Smooth muscle cell of trachea (primary cell): ENCODE data around the gene PRCD. TPM values are rescaled to one million over a fixed set of nuclear protein-coding genes. Genes with fewer than 3 reads are reported as not detected.

Source experiments
- total RNA-seq: library from RNA; depleted of rRNA; stranded (reverse); fragments of >200 nt; gene quantifications from 2 replicates; pipeline ENCODE4 v1.2.1, GENCODE V29; 2014

The PRCD gene, protein sequence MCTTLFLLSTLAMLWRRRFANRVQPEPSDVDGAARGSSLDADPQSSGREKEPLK
- total RNA-seq = 10.2 and 14.7 TPM in 2 replicates

DNA sequence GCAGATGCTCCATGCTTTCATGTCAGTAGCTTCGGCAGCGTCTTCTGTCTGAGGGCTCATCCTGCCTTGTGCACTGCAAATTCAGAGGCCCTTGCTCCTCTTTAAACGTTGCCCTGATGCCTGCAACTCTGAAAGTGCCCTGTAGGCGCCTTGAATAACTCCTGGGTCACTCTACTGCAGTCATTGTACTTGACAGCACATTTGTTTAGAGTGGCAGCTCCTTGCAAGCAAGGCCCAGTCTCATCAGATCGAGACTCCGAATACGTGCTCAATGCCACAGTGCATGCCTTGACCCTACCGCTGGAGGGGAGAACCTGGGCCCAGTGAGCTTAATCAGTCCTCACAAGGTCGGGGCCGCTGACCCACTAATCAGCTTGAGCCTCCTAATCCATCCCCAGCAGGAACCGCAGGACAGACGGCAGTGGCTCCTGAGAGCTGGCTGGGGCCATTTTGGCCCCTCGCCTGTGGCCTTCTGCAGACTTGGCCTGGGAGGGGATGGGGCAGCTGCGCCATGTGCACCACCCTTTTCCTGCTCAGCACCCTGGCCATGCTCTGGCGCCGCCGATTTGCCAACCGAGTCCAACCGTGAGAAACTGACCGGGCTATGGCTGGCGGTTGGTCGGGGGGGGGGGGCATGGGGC, at the start of gene PRCD:
Gene PRCD (plus strand): TSS at position 414 of the 641 bp plus-strand sequence. CDS start 98 bp downstream, at position 512.

DNA sequence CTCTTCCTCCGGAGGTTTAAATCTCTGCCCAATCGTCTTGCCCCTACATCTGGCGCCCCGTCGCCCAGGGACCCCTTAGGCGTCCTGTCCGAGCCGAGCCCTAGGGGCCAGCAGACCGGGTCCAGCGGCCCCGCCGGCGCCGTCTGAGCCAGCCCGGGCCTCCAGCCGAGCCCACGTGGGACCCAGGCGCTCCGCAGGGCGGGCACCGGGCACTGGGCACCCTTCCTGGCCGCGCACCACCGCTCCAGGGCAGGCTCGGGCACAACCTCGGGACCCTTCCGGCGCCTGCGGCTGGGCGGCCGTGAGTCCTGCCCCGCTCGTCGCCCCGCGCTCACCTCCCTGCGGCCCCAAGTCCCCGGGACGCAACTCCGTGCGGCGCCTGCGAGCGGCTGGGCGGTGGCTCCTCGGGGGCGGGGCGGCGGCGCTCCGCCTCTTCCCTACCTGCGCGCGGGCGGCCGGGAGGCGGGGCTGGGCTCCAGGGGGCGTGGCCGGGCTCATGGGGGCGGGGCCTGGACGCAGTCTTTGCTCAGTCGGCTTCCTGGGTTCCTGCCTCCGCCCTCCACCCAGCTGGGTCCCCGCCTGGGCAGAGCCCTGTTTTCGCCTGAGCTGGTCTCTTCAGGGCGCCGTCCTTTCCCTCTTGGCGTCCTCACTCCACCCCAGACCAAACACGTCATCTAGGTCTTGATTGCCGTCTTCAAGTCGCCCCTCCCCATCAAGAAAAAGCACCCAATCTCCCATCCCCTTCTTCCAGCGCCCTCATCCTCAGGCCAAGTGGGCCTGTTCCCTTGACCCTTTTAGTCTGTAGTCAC, 38.6 kb upstream of the PRCD start, which contains the start of gene RHBDF2:
Gene RHBDF2 (minus strand): TSS at position 406 of the 809 bp plus-strand sequence. CDS start 19,899 bp downstream, outside the sequence.

DNA sequence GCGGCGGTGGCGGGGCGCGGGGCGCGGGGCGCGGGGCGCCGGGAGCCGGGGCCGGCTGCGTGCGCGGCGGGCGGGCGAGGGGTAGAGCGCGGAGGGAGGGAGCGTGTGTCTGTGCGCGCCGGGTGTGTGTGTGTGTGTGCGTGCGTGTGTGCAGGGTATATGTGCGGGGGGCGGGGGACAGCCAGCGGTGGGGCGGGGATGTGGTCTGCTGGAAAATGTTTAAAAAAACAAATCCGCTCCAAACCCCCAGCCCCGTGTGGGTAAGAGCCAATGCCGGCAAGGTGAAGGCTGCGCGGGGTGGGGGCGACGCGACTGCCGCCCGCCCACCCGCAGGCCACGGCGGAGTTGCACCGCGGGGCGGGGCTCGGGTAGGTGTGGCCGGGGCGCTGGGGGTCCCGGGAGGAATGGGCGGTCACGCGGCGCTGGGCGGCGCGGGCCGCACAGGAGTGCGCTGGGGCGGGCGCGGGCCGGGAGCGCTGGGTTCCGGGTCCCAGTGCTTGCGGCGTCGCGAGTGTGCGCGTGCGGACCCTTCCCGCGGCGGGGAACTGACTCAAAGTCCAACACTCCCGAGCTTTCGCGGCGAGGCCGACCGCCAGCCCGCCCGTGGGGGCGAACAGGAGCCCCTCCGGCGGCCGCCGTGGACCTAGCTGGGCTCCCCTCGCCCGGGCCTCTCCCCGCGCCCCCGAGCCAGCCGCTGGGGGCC, 2.1 kb upstream of the PRCD start, which contains the start of gene CYGB:
Gene CYGB (minus strand): TSS at position 132 of the 703 bp plus-strand sequence. CDS start 167 bp downstream, outside the sequence.

DNA sequence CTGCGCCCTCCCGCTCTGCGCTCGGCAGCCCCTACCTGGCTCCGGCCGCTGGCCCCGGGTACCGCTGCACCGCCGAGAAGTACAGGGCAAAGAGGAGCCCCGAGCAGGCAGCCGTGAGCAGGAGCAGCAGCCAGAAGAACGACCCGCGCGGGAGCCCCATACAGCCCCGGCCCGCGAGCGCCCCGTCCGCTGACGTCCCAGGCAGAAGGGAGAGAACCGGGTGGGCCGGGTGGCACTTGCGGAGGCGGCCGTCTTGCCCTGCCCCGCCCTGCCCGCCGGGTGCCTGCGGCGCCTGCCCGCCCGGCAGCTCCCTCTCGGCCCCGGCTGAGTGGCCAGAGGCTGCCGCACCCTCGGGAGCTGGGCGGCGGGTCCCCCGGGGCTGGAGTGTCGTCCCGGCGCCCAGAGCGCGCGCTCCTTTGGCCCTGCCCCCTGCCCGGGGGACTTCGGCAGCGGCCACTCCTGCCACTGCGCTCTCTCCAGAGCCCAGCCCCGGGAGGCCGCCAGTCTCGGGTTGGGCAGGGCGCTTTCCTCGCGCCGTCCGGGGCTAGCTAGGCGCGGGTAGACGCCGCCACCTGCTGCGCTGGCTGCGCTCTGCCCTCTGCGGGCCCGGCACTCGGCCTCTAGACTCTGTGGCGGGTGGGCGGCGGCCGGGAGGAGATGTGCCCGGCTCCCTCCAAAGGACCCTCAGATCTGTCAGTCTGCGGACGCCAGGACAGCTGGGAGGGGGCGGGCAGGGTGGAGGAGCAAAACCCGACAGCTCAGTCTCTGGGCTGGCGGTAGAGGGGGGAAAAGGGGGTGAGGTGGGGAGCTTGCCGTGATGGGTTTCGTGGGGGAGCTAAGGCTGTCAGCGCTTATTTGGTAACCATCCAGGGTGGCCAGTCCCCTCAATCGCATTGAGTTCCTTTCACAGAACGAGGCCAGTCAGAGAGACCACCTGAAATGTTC, 46.1 kb downstream of the PRCD start, which contains the start of gene ST6GALNAC2:
Gene ST6GALNAC2 (minus strand): TSS at position 212 of the 945 bp plus-strand sequence. CDS start 52 bp downstream, at position 160.

Other genes with a start within 250 kb of the PRCD start
- 2.0 and 5.1 TPM in 2 replicates for gene QRICH2, start 231.8 kb upstream of the PRCD start, total RNA-seq
- gene PRPSAP1, start 186.1 kb upstream of the PRCD start, total RNA-seq = 40.0 and 46.1 TPM in 2 replicates
- 19.2 and 28.9 TPM in 2 replicates for gene SPHK1, start 155.4 kb upstream of the PRCD start, total RNA-seq
- gene UBE2O, start 86.9 kb upstream of the PRCD start, total RNA-seq = 19.2 and 21.2 TPM in 2 replicates
- 0.17 TPM in 1 of 2 replicates, not detected in the other for gene AANAT, start 72.4 kb upstream of the PRCD start, total RNA-seq
- gene RHBDF2, start 38.6 kb upstream of the PRCD start, total RNA-seq = 0.58 and 8.4 TPM in 2 replicates
- gene CYGB, start 2.3 kb upstream of the PRCD start, total RNA-seq = 46.0 and 123 TPM in 2 replicates
- 0.73 and 3.0 TPM in 2 replicates for gene ST6GALNAC2, start 45.8 kb downstream of the PRCD start, total RNA-seq
- gene ST6GALNAC1, start 103.7 kb downstream of the PRCD start, total RNA-seq = not detected in 2 replicates
- 158 and 232 TPM in 2 replicates for gene MXRA7, start 170.9 kb downstream of the PRCD start, total RNA-seq
- 20.5 and 22.0 TPM in 2 replicates for gene JMJD6, start 186.6 kb downstream of the PRCD start, total RNA-seq
- 28.1 and 28.7 TPM in 2 replicates for gene METTL23, start 186.8 kb downstream of the PRCD start, total RNA-seq
- 178 and 194 TPM in 2 replicates for gene SRSF2, start 197.3 kb downstream of the PRCD start, total RNA-seq
- 33.2 and 36.7 TPM in 2 replicates for gene MFSD11, start 198.1 kb downstream of the PRCD start, total RNA-seq